ENCODE measurements around the gene GPR78. TPM values are rescaled to one million over a fixed set of nuclear protein-coding genes. Genes with fewer than 3 reads are reported as not detected.

The GPR78 gene
- total and polyA plus RNA-seq, 2 of the 8 experiments (the other 6 are each of a cell fraction or from before 2014, with no cell fraction given) = 1.0 to 3.0 TPM

DNA sequence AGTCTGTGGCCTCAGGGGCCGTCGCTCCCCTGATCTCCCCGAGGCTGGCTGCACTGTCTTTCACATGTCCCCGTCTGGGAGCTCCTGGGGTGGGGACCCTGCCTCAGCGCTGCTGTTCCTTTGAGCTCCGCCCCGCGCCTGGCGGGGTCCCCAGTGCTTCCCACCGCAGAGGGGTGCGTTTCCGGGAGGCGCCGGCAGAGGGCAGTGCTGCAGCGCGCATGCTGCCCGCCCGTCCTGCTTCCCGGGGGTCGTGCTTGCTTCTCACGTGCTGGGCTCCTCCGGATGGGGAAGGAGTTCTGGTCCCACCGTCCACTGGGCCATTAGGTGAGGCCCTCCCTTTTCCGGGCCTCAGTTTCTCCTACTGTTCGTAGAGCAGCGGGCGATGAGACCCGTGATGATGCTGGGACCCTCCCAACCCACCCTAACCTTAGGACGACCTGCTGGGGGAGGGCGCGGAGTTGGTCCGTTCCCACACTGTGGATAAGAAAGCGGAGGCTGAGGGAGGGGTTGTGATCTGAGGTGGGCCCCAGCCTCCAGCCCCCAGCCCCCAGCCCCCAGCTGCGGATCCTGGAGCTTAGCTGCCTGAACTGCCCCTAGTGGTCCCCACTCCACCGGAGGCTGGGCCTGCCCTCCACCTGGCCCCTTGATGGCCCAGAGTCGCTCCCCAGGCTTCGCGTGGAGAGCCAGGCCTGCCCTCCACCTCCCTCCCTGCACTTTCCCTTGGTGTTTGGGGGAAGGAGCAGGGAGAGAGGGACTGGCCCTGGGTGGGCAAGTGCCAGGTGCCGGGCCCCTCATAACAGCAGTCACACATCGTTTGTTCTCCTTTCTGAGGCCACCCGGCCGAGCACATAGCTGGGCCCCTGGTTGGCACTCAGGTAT is 27.6 kb downstream of the GPR78 start (continued):
- no peak for TF ChIP-seq CTBP2 (IDR thresholded peaks at IDR 0.05; ENCODE audit: borderline replicate concordance, insufficient read depth, insufficient read length, low read length)
- TF ChIP-seq, protein P1, sequence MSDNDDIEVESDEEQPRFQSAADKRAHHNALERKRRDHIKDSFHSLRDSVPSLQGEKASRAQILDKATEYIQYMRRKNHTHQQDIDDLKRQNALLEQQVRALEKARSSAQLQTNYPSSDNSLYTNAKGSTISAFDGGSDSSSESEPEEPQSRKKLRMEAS (IDR thresholded peaks at IDR 0.05) = peak; percentile 92
- peak; percentile 60; the same call in 1 of the 2 replicates for TF ChIP-seq GABPA (IDR thresholded peaks at IDR 0.05; ENCODE audit: borderline replicate concordance, insufficient read depth, low read length)
- no peak for TF ChIP-seq JUN (IDR thresholded peaks at IDR 0.05; ENCODE audit: low read depth, low read length)
- TF ChIP-seq HDAC6 (IDR thresholded peaks at IDR 0.05; ENCODE audit: low read depth, low read length) = no peak
- TF ChIP-seq CBX8 (IDR thresholded peaks at IDR 0.05; ENCODE audit: borderline replicate concordance, low read depth, low read length) = no peak
- no peak for TF ChIP-seq SAP30 (IDR thresholded peaks at IDR 0.05; ENCODE audit: insufficient read depth, insufficient replicate concordance, low read length)
- TF ChIP-seq SIRT6 (IDR thresholded peaks at IDR 0.05; ENCODE audit: low read length) = no peak
- no peak for TF ChIP-seq SUZ12 (IDR thresholded peaks at IDR 0.05; ENCODE audit: low read length)
- TF ChIP-seq POLR2A (IDR thresholded peaks at IDR 0.05; ENCODE audit: control extremely low read depth in 1 of 2, low read depth in 2 of 2, low read length in 2 of 2) = no peak
- no peak for TF ChIP-seq YY1 (IDR thresholded peaks at IDR 0.05; ENCODE audit: low read depth, low read length)
- TF ChIP-seq TCF12 (IDR thresholded peaks at IDR 0.05; ENCODE audit: low read depth, low read length) = no peak
- TF ChIP-seq SIN3A (conservative IDR thresholded peaks at IDR 0.05 in 1 of 2, IDR thresholded peaks at IDR 0.05 in 1 of 2; ENCODE audit: low read depth in 1 of 2, low read length in 2 of 2) = no peak
- TF ChIP-seq CHD2 (IDR thresholded peaks at IDR 0.05; ENCODE audit: low read length) = no peak
- TF ChIP-seq, protein P2, sequence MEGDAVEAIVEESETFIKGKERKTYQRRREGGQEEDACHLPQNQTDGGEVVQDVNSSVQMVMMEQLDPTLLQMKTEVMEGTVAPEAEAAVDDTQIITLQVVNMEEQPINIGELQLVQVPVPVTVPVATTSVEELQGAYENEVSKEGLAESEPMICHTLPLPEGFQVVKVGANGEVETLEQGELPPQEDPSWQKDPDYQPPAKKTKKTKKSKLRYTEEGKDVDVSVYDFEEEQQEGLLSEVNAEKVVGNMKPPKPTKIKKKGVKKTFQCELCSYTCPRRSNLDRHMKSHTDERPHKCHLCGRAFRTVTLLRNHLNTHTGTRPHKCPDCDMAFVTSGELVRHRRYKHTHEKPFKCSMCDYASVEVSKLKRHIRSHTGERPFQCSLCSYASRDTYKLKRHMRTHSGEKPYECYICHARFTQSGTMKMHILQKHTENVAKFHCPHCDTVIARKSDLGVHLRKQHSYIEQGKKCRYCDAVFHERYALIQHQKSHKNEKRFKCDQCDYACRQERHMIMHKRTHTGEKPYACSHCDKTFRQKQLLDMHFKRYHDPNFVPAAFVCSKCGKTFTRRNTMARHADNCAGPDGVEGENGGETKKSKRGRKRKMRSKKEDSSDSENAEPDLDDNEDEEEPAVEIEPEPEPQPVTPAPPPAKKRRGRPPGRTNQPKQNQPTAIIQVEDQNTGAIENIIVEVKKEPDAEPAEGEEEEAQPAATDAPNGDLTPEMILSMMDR (IDR thresholded peaks at IDR 0.05; ENCODE audit: control extremely low read depth in 1 of 3, insufficient read depth in 1 of 3, low read depth in 1 of 3, low read length in 3 of 3) = peak in 2 of 3 experiments; percentile 95 to 96; a peak in 3 of 4 replicates
- no peak for TF ChIP-seq MAFK (IDR thresholded peaks at IDR 0.05; ENCODE audit: low read depth, low read length)
- no peak for TF ChIP-seq RXRA (IDR thresholded peaks at IDR 0.05; ENCODE audit: insufficient read depth, low read depth, low read length)
- TF ChIP-seq CBX5 (IDR thresholded peaks at IDR 0.05; ENCODE audit: low read depth, low read length) = no peak
- TF ChIP-seq POU5F1 (IDR thresholded peaks at IDR 0.05; ENCODE audit: low read depth, low read length) = no peak
- no peak for TF ChIP-seq SIX5 (IDR thresholded peaks at IDR 0.05; ENCODE audit: low read depth, low read length)
- TF ChIP-seq, protein P3, sequence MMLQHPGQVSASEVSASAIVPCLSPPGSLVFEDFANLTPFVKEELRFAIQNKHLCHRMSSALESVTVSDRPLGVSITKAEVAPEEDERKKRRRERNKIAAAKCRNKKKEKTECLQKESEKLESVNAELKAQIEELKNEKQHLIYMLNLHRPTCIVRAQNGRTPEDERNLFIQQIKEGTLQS (IDR thresholded peaks at IDR 0.05; ENCODE audit: insufficient read depth, low read depth, low read length) = no peak

Measured in H1 (cell line).